HG03139 (cell line): ENCODE data around the gene PRR35.

Source experiments
- ATAC-seq: cut with Tn5 transposase; IDR thresholded peaks from one replicate; pipeline ENCODE4 v1.9.1; 2021; ENCODE audit not compliant: unreplicated experiment

PRR35 gene

DNA sequence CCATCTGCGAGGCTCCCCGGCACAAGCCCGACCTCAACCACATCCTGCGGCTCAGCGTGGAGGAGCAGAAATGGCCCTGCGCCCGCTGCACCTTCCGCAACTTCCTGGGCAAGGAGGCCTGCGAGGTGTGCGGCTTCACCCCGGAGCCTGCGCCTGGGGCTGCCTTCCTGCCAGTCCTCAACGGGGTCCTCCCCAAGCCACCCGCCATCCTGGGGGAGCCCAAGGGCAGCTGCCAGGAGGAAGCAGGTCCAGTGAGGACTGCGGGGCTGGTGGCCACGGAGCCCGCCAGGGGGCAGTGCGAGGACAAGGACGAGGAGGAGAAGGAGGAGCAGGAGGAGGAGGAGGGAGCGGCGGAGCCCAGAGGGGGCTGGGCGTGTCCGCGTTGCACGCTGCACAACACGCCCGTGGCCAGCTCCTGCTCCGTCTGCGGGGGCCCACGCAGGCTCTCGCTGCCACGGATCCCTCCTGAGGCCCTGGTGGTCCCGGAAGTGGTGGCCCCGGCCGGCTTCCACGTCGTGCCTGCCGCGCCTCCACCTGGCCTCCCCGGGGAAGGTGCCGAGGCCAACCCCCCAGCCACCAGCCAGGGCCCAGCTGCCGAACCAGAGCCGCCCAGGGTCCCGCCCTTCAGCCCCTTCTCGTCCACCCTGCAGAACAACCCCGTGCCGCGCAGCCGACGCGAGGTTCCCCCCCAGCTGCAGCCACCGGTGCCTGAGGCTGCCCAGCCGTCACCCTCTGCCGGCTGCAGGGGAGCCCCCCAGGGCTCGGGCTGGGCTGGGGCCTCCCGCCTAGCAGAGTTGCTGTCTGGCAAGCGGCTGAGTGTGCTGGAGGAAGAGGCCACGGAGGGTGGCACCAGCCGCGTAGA is 13.1 kb upstream of the PRR35 start:
- ATAC-seq: no peak

- ATAC-seq: no peak
Observed at GRCh38 chr16:548586-548985, 11.6 kb upstream of the PRR35 start.

DNA sequence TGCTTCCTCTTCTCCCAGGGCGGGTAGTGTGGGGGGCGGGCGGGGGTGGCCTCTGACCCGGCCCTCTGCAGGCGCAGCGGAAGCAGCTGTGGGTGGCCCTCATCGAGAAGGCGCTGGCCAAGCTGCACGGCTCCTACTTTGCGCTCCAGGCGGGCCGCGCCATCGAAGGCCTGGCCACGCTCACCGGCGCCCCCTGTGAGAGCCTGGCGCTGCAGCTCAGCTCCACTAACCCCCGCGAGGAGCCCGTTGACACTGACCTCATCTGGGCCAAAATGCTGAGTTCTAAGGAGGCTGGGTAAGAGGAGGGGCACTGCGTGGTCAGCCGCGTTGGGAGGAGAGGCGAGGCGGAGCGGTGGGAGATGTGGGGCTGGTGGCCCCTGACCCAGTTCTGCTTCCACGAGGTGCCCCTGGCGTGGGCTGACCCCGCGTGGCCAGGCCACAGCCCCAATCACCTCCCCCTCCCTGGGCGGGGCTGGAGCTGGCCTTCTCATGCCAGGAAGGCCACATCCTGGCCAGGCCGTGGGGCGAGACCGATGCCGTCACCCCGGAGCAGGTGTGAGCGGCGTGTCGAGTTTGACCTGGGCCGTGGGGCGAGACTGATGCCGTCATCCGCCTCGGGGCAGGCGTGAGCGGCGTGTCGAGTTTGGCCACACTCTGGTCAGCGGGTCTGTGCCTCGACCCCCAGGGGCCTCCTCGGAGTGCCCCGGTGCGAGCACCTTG is 10.5 kb upstream of the PRR35 start:
- no peak for ATAC-seq

DNA sequence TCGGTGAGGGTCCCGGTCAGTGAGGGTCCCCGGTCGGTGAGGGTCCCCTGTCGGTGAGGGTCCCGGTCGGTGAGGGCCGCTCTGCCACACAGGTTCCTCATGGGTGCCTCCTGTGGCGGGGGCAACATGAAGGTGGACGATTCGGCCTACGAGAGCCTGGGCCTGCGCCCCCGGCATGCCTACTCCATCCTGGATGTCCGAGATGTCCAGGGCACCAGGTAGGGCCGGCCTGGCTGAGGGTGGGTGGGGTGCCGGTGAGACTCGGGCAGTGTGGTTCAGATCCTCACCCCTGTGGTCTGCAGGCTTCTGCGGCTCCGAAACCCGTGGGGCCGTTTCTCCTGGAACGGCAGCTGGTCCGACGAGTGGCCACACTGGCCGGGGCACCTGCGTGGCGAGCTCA is 9.0 kb upstream of the PRR35 start:
- no peak for ATAC-seq

- ATAC-seq: no peak
Observed at GRCh38 chr16:552171-552570, 8.0 kb upstream of the PRR35 start.

DNA sequence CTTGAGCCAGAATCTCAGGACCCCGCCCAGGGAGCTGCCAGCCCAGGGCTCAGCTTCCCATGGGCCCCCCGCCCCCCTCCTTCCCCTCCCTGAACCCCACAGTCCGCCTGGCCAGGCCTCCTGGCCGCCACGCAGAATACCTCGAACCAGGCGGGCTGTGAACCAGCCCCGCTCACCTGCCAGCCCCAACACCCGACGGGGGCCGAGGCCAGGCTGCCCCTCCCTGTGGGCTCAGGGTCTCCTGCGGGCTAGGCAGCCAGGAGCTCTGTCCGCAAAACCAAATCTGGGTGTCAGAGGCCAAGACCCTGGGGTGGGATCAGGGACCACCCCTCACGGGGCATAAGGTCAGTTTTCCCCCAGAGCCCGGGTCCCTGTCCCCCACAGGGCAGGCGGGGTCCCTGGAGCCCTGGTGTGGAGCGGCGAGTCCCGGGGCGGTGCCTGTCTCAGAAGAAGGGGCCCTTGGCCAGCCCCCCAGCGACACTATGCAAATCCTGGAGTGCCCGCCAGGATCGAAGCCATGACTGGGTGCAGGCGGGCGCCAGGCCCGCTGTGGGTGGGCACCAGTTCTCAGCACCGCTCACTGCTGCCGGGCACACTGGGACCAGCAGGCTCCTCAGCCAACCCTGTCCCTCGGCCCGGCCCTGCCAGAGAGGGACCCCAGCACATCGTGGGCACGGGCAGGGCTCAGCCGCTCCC is 6.4 kb upstream of the PRR35 start:
- ATAC-seq: no peak

- ATAC-seq: no peak
Observed at GRCh38 chr16:554297-554621, 5.9 kb upstream of the PRR35 start.

DNA sequence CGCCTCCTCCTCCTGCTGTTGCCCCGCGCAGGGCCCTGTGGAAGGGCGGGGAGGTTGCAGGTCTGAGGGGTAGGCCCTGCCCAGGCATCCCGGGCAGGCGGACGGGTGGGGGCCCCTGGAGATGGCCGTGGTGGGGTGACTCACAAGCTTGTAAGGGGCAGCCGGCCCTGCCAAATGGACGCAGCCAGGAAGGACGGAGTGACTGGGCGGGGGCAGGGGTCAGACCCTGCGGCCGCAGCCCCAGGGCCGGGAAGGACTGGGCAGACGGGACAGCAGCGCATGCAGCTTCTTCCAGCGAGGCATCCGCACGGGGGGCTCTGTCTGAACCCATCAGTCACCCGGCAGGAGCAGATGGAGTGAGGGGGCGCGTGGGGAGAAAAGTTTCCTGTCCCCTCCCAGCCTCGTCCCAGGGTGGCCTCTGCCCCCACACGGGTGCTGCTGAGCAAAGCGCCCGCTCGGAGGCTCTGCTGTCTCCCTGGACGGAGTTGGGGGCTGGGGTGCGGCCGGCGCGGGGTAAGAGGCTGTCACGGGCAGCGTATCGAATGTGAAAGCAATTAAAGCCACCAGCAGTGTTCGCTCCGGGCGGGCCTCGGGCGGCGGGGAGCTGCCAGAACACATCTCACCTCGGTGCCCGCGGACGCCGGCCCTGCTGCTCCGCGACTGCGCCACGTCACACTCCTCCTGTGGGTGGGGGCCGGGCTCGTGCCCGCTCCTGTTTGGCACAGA is 5.4 kb upstream of the PRR35 start:
- no peak for ATAC-seq

- no peak for ATAC-seq
Observed at GRCh38 chr16:555528-556473, 4.4 kb upstream of the PRR35 start.

DNA sequence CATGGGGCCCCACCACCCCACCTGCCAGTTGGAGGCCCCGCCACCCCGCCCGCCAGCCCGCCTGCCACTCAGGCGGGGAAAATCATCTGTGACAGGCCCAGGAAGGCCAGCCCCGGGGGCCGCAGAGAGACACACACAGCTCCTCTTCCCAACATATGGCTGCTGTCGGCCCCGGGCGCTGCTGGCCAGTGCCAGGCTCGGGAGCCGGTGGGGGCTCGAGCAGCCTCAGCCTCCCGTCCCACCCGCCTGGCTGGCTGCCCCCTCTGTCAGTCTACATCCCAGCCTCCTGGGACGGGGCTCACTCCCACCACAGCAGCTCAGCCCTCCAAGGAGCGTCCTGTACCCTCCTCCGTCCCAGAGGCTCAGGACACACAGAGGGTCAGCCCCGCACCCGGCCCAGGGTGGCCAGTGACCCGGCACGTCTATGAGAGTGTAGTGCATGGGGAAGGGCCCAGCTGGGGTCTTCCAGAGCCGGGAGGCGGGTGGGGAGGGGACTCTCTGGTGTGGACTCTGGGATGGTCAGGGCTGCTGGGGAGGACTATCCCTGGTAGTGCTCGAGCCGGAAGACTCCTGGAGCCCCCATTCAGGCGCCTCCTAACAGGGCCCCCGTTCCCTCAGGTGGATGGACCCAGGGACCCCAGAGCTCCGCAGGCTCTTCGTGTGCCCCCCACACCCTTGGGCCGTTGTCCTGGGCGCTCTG is 3.6 kb upstream of the PRR35 start:
- no peak for ATAC-seq

- no peak for ATAC-seq
Observed at GRCh38 chr16:557463-558297, 2.5 kb upstream of the PRR35 start.

- ATAC-seq: no peak
Observed at GRCh38 chr16:558298-559020, 1.7 kb upstream of the PRR35 start.

GRCh38 chr16:559021-559380 is 1.2 kb upstream of the PRR35 start:
- no peak for ATAC-seq

- no peak for ATAC-seq
Observed at GRCh38 chr16:559411-560203, 587 bp upstream of the PRR35 start.

- no peak for ATAC-seq
Observed at GRCh38 chr16:560701-561412, 663 bp downstream of the PRR35 start.

DNA sequence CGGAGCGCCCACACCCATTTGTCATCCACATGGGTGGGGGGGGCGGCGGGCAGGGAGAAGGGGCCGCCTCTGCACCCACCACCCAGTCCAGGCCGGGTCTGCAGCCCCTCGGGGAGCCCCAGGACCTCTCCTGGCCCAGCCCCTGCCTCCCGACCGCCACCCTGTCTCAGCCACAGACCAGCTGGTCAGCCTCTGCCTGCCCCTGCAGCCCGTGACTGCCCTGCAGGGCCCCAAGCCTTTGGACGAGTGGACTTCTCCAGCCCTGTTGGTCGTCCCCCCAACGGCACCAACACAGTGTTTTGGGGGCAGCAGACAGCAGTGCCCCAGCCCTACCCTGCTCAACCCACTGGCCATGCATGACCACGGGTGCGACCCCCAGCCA is 1.2 kb downstream of the PRR35 start:
- ATAC-seq: no peak
